GM19372 (cell line): ENCODE results near the gene TSPAN2.

Source experiments
- ATAC-seq: cut with Tn5 transposase; IDR thresholded peaks from one replicate; pipeline ENCODE4 v1.9.1; 2021; ENCODE audit warnings: mild to moderate bottlenecking, low read depth, moderate library complexity; ENCODE audit not compliant: unreplicated experiment

Gene TSPAN2

GRCh38 chr1:115077286-115077983 lies 11.9 kb downstream of the TSPAN2 start:
- no peak for ATAC-seq

- no peak for ATAC-seq
These were observed 12.9 kb downstream of the TSPAN2 start for GRCh38 chr1:115076384-115076915.

GRCh38 chr1:115074839-115075534 lies 14.3 kb downstream of the TSPAN2 start:
- ATAC-seq = no peak

GRCh38 chr1:115073298-115074087 lies 15.8 kb downstream of the TSPAN2 start:
- ATAC-seq = no peak

- ATAC-seq = no peak
These were observed 18.2 kb downstream of the TSPAN2 start for GRCh38 chr1:115071012-115071664.

- no peak for ATAC-seq
These were observed 19.5 kb downstream of the TSPAN2 start for GRCh38 chr1:115069659-115070308.

- no peak for ATAC-seq
These were observed 20.3 kb downstream of the TSPAN2 start for GRCh38 chr1:115068826-115069585.

- ATAC-seq = no peak
These were observed 22.0 kb downstream of the TSPAN2 start for GRCh38 chr1:115067161-115067859.

GRCh38 chr1:115065021-115065420 lies 24.3 kb downstream of the TSPAN2 start:
- no peak for ATAC-seq

- ATAC-seq = no peak
These were observed 24.8 kb downstream of the TSPAN2 start for GRCh38 chr1:115064461-115064860.

GRCh38 chr1:115063228-115063901 lies 25.9 kb downstream of the TSPAN2 start:
- no peak for ATAC-seq

GRCh38 chr1:115062542-115063004 lies 26.7 kb downstream of the TSPAN2 start:
- ATAC-seq = no peak

GRCh38 chr1:115060501-115060900 lies 28.8 kb downstream of the TSPAN2 start:
- no peak for ATAC-seq

GRCh38 chr1:115059316-115059715 lies 30.0 kb downstream of the TSPAN2 start:
- ATAC-seq = no peak

- ATAC-seq = no peak
These were observed 31.5 kb downstream of the TSPAN2 start for GRCh38 chr1:115057661-115058254.

GRCh38 chr1:115056395-115056798 lies 32.9 kb downstream of the TSPAN2 start:
- ATAC-seq = no peak

- peak; percentile 96 for ATAC-seq
These were observed 36.7 kb downstream of the TSPAN2 start for GRCh38 chr1:115052454-115053083.
